Muscle of back (tissue), 11 donors: ENCODE data around the gene MRPL40. TPM values are rescaled to one million over a fixed set of nuclear protein-coding genes. Genes with fewer than 3 reads are reported as not detected.

ENCODE experiments used
- DNase-seq, 3 donors: peaks; one replicate each; pipeline versions ENCODE4 v3.0.0 to v3.0.0-alpha.2; 2013
- polyA plus RNA-seq, 10 donors: library from polyadenylated mRNA; unstranded; fragments of 120-200 nt; gene quantifications; one replicate each; pipeline ENCODE4 v1.2.1, GENCODE V29; 2013; ENCODE audit not compliant: insufficient read length in 10 of 10

MRPL40 gene
- polyA plus RNA-seq, 10 donors: 28.0 to 36.7 (median 32.4) TPM

- peak; percentile 98 to 99 (median 99) for DNase-seq
Observed at GRCh38 chr22:19479355-19480172, 47.2 kb downstream of the MRPL40 start, which contains the start of gene CDC45. Gene CDC45, plus strand, starts transcription at chr22:19479920. Its CDS starts 49 bp downstream, at chr22:19479969.

DNA sequence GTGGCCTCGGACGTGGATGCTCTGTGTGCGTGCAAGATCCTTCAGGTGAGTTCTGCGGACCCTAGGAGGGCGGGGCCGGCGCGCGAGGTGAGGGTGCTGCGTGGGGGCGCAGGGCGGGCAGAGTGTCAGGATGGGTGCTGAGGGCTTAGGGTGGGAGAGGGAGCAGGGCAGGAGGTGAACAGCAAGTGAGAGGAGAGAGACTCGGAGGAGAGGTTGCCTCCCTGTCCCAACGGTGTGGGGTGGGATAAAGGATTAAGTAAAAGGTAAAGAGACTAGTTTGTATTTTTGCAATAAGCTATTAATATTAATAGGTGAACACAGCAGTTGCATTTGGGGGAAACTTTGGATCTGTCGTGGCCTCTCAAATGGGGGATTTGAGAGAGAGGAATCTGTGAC is 47.8 kb downstream of the MRPL40 start:
- no peak for DNase-seq

DNA sequence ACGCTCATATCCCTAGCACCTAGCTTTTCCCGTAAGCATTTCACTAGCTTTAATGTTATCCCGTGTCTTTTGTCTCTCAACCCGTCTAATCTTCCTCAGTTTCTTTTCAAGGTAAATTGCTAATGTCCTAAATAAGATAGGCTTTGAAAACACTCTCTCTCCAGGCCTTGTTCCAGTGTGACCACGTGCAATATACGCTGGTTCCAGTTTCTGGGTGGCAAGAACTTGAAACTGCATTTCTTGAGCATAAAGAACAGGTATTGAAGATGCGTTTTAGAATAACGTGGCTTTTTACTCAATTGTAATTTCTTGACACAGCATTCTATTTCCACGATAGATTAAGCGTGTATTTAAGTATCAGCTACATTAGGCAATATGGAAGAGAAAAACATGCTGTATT is 48.4 kb downstream of the MRPL40 start:
- no peak for DNase-seq

- DNase-seq: no peak
Observed at GRCh38 chr22:19482297-19482696, 50.0 kb downstream of the MRPL40 start.

GRCh38 chr22:19483481-19484244 is 51.3 kb downstream of the MRPL40 start:
- no peak for DNase-seq

Other genes starting within 250 kb of the MRPL40 start
- gene CLTCL1, start 140.8 kb upstream of the MRPL40 start, polyA plus RNA-seq: 10 to 100 TPM; 11.6 to 27.6 (median 18.6) TPM
- gene HIRA, start 812 bp upstream of the MRPL40 start, polyA plus RNA-seq: 10 to 100 TPM; 15.4 to 21.8 (median 17.5) TPM
- gene C22orf39, start 15.2 kb downstream of the MRPL40 start, polyA plus RNA-seq: 10 to 100 TPM; 29.0 to 38.4 (median 33.8) TPM
- gene UFD1, start 46.6 kb downstream of the MRPL40 start, polyA plus RNA-seq: 10 to 100 TPM; 36.4 to 53.2 (median 41.2) TPM
- 10 to 100 TPM in 5 of 10 donors, 1 to 10 TPM in 5; 6.6 to 12.6 (median 9.6) TPM for gene CDC45, start 47.4 kb downstream of the MRPL40 start, polyA plus RNA-seq
- 10 to 100 TPM; 24.7 to 68.9 (median 44.7) TPM for gene CLDN5, start 91.9 kb downstream of the MRPL40 start, polyA plus RNA-seq